RWPE1 (cell line): ENCODE data around the gene CNIH2.
A peak's percentile ranks its signal among the peaks of the same experiment; 100 is the strongest.

Source experiments
- CTCF ChIA-PET: fragments of 350-600 bp; sonication (Branson Sonifier 250); formaldehyde crosslinking; extraction: SDS; loops from one replicate; lab custom pipeline; 2021; lab: Yijun Ruan, JAX
- POLR2A ChIA-PET: fragments of 400-600 bp; formaldehyde crosslinking; extraction: SDS; loops from one replicate; lab custom pipeline; 2020; ENCODE audit warnings: antibody characterized with exemption; ENCODE audit not compliant: low non-redundant PET; lab: Yijun Ruan, JAX
- DNase-seq: peaks from one replicate; pipeline ENCODE4 v3.0.0; 2012; ENCODE audit warnings: low spot score
- H3K27ac ChIP-seq: fragments of 450-650 bp; 2 replicates; pipeline ENCODE4 v1.5.1; 2017
- TF ChIP-seq, protein P1 (sequence below): fragments of 450-650 bp; conservative IDR thresholded peaks from 2 replicates; pipeline ENCODE4 v1.5.1; 2017; ENCODE audit warnings: low read depth, mild to moderate bottlenecking

Gene CNIH2

DNA sequence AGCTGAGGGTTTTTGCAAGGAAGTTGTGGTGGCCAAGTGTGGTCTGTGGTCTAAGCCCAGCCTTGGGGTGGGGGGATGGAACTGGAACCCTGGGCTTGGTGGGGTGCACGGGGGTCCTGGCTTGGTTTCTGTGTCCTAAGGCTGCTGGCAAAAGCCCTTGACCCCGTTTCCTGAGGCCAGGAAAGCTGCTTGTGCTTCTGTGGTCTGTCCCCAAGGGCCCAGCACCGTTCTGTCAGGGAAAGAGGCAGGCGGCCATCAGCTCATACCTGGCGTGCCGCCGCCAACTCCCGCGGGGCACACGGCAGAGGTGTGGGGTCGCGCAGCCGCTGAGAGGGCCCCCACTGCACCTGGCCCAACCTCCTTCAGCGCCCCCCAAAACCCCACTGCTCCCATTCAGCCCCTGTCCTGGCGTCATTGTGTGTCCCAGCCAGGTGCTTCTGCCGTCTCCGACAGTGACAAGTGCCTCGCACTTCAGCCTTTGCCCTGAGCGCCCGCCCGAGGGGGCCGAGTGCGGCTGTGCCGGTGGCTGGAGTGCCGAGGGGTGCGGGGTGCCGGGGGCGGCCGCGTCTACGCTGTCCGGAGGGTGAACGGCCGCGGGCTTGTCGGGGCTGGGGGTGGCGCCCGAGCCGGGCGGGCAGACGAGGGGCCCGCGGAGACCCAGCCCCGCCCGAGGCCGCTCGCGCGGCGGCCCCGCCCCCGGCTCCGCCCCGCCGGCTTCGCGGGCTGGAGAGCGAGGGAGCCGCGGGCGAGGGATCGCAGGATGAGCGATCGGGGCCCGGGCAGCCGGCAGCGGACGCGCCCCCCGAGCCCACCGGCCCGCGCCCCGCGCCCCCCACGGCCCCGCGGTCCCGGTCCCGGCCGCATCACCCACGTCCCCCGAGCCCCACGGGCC lies at the start of gene CNIH2:
CNIH2 (plus strand) TSS at position 705 of the 892 bp plus-strand sequence. CDS start 282 bp downstream, outside the sequence.
- H3K27ac ChIP-seq: peak within 1 kb of the TSS; percentile 77
- TF ChIP-seq, protein P1, sequence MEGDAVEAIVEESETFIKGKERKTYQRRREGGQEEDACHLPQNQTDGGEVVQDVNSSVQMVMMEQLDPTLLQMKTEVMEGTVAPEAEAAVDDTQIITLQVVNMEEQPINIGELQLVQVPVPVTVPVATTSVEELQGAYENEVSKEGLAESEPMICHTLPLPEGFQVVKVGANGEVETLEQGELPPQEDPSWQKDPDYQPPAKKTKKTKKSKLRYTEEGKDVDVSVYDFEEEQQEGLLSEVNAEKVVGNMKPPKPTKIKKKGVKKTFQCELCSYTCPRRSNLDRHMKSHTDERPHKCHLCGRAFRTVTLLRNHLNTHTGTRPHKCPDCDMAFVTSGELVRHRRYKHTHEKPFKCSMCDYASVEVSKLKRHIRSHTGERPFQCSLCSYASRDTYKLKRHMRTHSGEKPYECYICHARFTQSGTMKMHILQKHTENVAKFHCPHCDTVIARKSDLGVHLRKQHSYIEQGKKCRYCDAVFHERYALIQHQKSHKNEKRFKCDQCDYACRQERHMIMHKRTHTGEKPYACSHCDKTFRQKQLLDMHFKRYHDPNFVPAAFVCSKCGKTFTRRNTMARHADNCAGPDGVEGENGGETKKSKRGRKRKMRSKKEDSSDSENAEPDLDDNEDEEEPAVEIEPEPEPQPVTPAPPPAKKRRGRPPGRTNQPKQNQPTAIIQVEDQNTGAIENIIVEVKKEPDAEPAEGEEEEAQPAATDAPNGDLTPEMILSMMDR: no peak
- ChIA-PET POLR2A (no interaction called here), CTCF (interaction anchor here (0.8 kb wide), 1 partner anchor 34 kb away, joined by 3 read pairs; no protein-coding TSS in a partner anchor)
- DNase-seq: peak; percentile 29

DNA sequence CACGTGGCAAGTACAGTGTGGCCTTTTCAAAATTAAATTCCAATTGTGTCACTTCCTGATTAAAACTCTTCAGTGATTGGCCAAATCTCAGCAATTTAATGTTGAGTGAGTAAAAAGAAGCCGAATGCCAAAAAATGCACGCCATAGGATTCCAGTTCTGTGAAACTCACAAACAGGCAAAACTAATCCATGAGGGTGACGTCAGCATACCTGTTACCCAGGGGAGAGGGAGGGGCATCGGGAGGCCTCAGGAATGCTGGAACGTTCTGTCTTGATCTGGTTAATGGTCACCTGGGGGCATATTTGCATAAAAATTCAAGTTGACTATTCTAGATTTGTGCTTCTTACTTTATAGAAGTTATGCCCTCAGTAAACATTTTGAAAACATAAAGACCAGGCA lies 49.5 kb upstream of the CNIH2 start:
- DNase-seq: no peak
- TF ChIP-seq, protein P1: no peak
- H3K27ac ChIP-seq: no peak overlapping the region
- ChIA-PET POLR2A (no interaction called here), CTCF (interaction anchor here (1.2 kb wide), 1 partner anchor 30 kb away, joined by 3 read pairs; no protein-coding TSS in a partner anchor)

DNA sequence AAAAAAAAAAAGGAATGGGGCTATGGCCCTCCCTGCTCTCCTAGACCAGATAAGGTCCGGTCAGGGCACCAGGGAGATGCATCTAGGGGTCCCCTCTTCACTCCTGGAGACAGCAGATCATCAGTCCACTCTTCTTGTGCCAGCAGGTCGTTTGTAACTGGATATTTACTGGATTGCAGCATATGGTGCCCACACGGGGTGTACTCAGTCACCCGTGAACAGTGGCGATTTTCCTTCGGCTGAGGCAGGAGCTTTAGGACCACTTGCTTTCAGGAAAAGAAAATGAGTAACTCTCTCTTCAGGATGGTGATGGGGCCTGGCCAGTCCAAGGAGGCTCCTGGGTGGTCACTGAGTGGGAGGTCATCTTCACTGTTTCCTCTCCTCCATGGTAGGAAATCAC lies 47.8 kb upstream of the CNIH2 start:
- CTCF ChIA-PET: no interaction called here
- no peak overlapping the region for H3K27ac ChIP-seq

DNA sequence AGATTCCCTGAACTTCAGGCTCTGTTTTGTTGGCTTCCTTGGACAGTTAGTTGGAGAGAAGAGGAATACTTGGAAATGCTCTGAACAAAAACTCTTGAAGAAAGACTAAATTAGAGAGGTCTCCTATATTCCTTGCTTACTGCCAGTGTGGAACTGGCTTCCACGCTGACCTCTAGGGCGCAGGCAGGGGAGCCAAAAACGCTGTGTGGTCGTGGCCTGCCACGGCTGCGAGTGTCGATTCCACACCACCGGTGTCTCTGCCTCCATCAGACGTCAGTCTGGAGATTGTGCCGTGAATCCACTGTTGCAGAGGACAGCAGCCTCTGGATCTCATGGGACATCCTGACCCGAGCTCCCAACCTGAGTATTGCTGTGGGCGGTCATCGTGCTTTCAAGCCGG lies 47.0 kb upstream of the CNIH2 start:
- DNase-seq: no peak
- H3K27ac ChIP-seq: no peak overlapping the region
- POLR2A ChIA-PET: no interaction called here
- CTCF ChIA-PET: no interaction called here
- TF ChIP-seq, protein P1: no peak

More for the DNA sequence above, 47.8 kb upstream of the CNIH2 start:
- POLR2A ChIA-PET: no interaction called here
- no peak for DNase-seq
- TF ChIP-seq, protein P1: no peak

DNA sequence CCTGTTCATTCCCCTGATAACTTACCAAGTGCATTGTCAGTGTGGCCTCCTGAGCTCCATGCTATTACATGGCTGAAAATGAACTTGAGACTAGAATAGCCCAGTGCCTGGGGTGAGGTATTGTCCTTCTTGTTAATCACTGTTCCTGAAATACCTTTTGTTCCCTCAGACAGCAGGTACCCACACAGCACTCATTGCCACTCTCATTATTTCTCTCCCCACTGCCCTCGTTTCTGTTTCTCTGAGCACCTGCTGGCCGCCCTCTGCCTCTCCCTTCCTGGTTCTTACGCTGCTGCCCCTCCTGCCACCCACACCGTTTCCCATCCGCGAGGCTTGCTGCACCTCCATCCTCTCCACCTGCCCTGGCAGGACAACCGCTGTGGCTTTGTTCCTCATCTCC lies 46.4 kb upstream of the CNIH2 start:
- CTCF ChIA-PET: no interaction called here

DNA sequence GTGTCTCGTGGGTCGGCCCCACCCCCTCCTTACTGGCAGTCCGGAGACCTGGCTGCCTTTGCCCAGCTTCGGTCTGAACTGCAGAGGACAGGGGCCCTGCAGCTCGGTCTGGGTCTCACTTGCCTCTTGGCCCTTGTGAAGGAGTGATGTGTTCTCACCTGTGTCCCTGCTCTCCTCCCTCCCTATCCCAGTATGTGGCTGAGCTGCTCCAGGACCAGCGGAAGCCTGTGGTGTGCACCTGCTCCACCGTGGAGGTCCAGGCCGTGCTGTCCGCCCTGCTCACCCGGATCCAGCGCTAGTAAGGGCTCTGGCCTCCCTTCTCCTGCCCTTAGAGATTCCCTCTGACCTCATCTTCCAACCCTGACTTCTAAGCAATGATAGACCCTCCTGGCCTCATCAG lies 45.2 kb upstream of the CNIH2 start:
- POLR2A ChIA-PET: no interaction called here
- no peak overlapping the region for H3K27ac ChIP-seq
- CTCF ChIA-PET: no interaction called here
- TF ChIP-seq, protein P1: no peak
- no peak for DNase-seq

More for the DNA sequence above, 46.4 kb upstream of the CNIH2 start:
- POLR2A ChIA-PET: no interaction called here
- no peak for DNase-seq
- TF ChIP-seq, protein P1: no peak
- no peak overlapping the region for H3K27ac ChIP-seq
